Cerebellar cortex (tissue), 1 donor: ENCODE results near the gene KRTAP5-6.

Experiments
- DNase-seq: peaks from one replicate; pipeline ENCODE4 v3.0.0-alpha.2; 2015; ENCODE audit warnings: low spot score

KRTAP5-6 gene

GRCh38 chr11:1696608-1697570 is at the start of gene KRTAP5-6:
TSS of gene KRTAP5-6 (plus strand) at chr11:1697195. CDS start at chr11:1697246, 51 bp downstream.
- DNase-seq: no peak

GRCh38 chr11:1647901-1648652 is 48.9 kb upstream of the KRTAP5-6 start:
- no peak for DNase-seq

- DNase-seq: no peak
These were observed 48.2 kb upstream of the KRTAP5-6 start for GRCh38 chr11:1648653-1649420.

GRCh38 chr11:1650034-1650917 is 46.7 kb upstream of the KRTAP5-6 start:
- no peak for DNase-seq

GRCh38 chr11:1650918-1651262 is 46.1 kb upstream of the KRTAP5-6 start:
- DNase-seq: no peak

- DNase-seq: no peak
These were observed 45.5 kb upstream of the KRTAP5-6 start for GRCh38 chr11:1651411-1651980.

- DNase-seq: no peak
These were observed 45.0 kb upstream of the KRTAP5-6 start for GRCh38 chr11:1652026-1652425.

- no peak for DNase-seq
These were observed 44.6 kb upstream of the KRTAP5-6 start for GRCh38 chr11:1652442-1652770.

GRCh38 chr11:1652771-1653540 is 44.0 kb upstream of the KRTAP5-6 start:
- peak; percentile 68 for DNase-seq

- no peak for DNase-seq
These were observed 43.2 kb upstream of the KRTAP5-6 start for GRCh38 chr11:1653541-1654387.

GRCh38 chr11:1654388-1655167 is 42.4 kb upstream of the KRTAP5-6 start:
- DNase-seq: no peak

GRCh38 chr11:1655168-1656060 is 41.6 kb upstream of the KRTAP5-6 start:
- DNase-seq: no peak

- no peak for DNase-seq
These were observed 40.9 kb upstream of the KRTAP5-6 start for GRCh38 chr11:1656061-1656441.

GRCh38 chr11:1656670-1657069 is 40.3 kb upstream of the KRTAP5-6 start:
- no peak for DNase-seq

GRCh38 chr11:1659506-1659905 is 37.5 kb upstream of the KRTAP5-6 start:
- DNase-seq: no peak

- DNase-seq: no peak
These were observed 36.7 kb upstream of the KRTAP5-6 start for GRCh38 chr11:1660111-1660867.
